D341Med (cell line): ENCODE results near the gene EIF3A.
A peak's percentile ranks its signal among the peaks of the same experiment; 100 is the strongest.
"Not testable (repeated sequence)": the region's sequence is repeated elsewhere in the genome, so short reads cannot be mapped to it uniquely, and the experiment has no call there.

Experiments
- DNase-seq: peaks from one replicate; pipeline ENCODE4 v3.0.0; 2012; ENCODE audit warnings: low spot score

The EIF3A gene

GRCh38 chr10:119049361-119049760 lies 31.3 kb downstream of the EIF3A start:
- no peak for DNase-seq

- DNase-seq = no peak
These were observed 35.1 kb downstream of the EIF3A start for GRCh38 chr10:119045561-119045960.

- DNase-seq = no peak
These were observed 38.4 kb downstream of the EIF3A start for GRCh38 chr10:119042169-119042568.

GRCh38 chr10:119041326-119041725 lies 39.3 kb downstream of the EIF3A start:
- no peak for DNase-seq

GRCh38 chr10:119039161-119039560 lies 41.5 kb downstream of the EIF3A start:
- DNase-seq = no peak

- no peak for DNase-seq
These were observed 49.0 kb downstream of the EIF3A start for GRCh38 chr10:119031496-119032059.

GRCh38 chr10:119030421-119031250 lies 50.0 kb downstream of the EIF3A start:
- DNase-seq = peak; percentile 66

GRCh38 chr10:119029613-119030420 lies 50.8 kb downstream of the EIF3A start, which contains the start of gene NANOS1:
Gene NANOS1 (plus strand): TSS chr10:119029714. CDS start chr10:119029802, 88 bp downstream.
- DNase-seq = peak; percentile 60

GRCh38 chr10:119028900-119029612 lies 51.6 kb downstream of the EIF3A start:
- DNase-seq = peak; percentile 93

- not testable (repeated sequence) for DNase-seq
These were observed 52.1 kb downstream of the EIF3A start for GRCh38 chr10:119028445-119028899.

- no peak for DNase-seq
These were observed 54.1 kb downstream of the EIF3A start for GRCh38 chr10:119026301-119027110.

- no peak for DNase-seq
These were observed 54.8 kb downstream of the EIF3A start for GRCh38 chr10:119025776-119026175.

GRCh38 chr10:119025336-119025735 lies 55.3 kb downstream of the EIF3A start:
- DNase-seq = peak; percentile 25

GRCh38 chr10:119024882-119025281 lies 55.7 kb downstream of the EIF3A start:
- DNase-seq = no peak

GRCh38 chr10:119023553-119023868 lies 57.1 kb downstream of the EIF3A start:
- no peak for DNase-seq

- no peak for DNase-seq
These were observed 57.6 kb downstream of the EIF3A start for GRCh38 chr10:119022846-119023552.

GRCh38 chr10:119020627-119020946 lies 60.0 kb downstream of the EIF3A start:
- no peak for DNase-seq

GRCh38 chr10:119007211-119007574 lies 73.4 kb downstream of the EIF3A start:
- no peak for DNase-seq

GRCh38 chr10:119006451-119007210 lies 74.0 kb downstream of the EIF3A start:
- DNase-seq = peak; percentile 44
